GM18858 (cell line): ENCODE results near the gene PSG6.
"Not testable (repeated sequence)": the region's sequence is repeated elsewhere in the genome, so short reads cannot be mapped to it uniquely, and the experiment has no call there.

ENCODE experiments used
- ATAC-seq: cut with Tn5 transposase; IDR thresholded peaks from one replicate; pipeline ENCODE4 v1.9.1; 2021; ENCODE audit not compliant: unreplicated experiment

The PSG6 gene

GRCh38 chr19:42854745-42855144, 62.9 kb downstream of the PSG6 start:
- ATAC-seq = not testable (repeated sequence)

- not testable (repeated sequence) for ATAC-seq
These were observed 64.5 kb downstream of the PSG6 start for GRCh38 chr19:42853231-42853630.

GRCh38 chr19:42852821-42853220, 64.9 kb downstream of the PSG6 start:
- ATAC-seq = not testable (repeated sequence)
